Measurements from ENCODE around the gene NUPR2. TPM values are rescaled to one million over a fixed set of nuclear protein-coding genes. Genes with fewer than 3 reads are reported as not detected.

Gene NUPR2
- total RNA-seq (2011; cell fraction: chromatin; rRNA removed; ENCODE audit: low replicate concordance), result not detected in 2 replicates
- total RNA-seq (2011; cell fraction: nucleolus; rRNA removed), result not detected in 2 replicates
- total RNA-seq (2011; cell fraction: nucleoplasm; rRNA removed), result not detected in 2 replicates
- not detected in 2 replicates for total RNA-seq (2014; rRNA removed)
- total RNA-seq (2014; rRNA removed; fragmentation: Illumina TruSeq; extraction: Trizol), result not detected in 2 replicates
- total RNA-seq (2015; rRNA removed; fragmentation: Illumina TruSeq; extraction: Trizol), result not detected in 2 replicates
- total RNA-seq (2021), result not detected in 2 replicates
- polyA plus RNA-seq (2011; rRNA removed), result not detected in 2 replicates
- polyA plus RNA-seq (2011; cell fraction: cytosol; rRNA removed), result not detected in 2 replicates
- polyA plus RNA-seq (2011; cell fraction: nucleus; rRNA removed), result not detected in 2 replicates
- not detected in 2 replicates for polyA plus RNA-seq (2012)
- polyA plus RNA-seq (2014; fragmentation: Illumina TruSeq; extraction: Trizol), result not detected in 2 replicates
- polyA plus RNA-seq (2014; fragmentation: Nextera tagmentation; extraction: Ambion mirVana), result not detected
- not detected in 2 replicates for polyA plus RNA-seq (2014; rRNA removed)
- polyA minus RNA-seq (2011; rRNA and poly(A)+ RNA removed), result not detected in 2 replicates
- not detected in 2 replicates for polyA minus RNA-seq (2011; cell fraction: cytosol; rRNA and poly(A)+ RNA removed)
- not detected in 2 replicates for polyA minus RNA-seq (2011; cell fraction: nucleus; rRNA and poly(A)+ RNA removed)
- percentile 12 among the genes with signal in this experiment for Bru-seq, nascent RNA
- not detected for BruChase-seq, experiment 1, labeled RNA remaining after a 2-hour chase
- not detected for BruChase-seq, experiment 2, labeled RNA remaining after a 6-hour chase
- long read RNA-seq, experiment 1, result 0 reads
- long read RNA-seq, experiment 2, result 0 reads
- long read RNA-seq, experiment 3, result 0 reads

GRCh38 chr7:56115852-56116538 lies at the start of gene NUPR2:
TSS of gene NUPR2 (minus strand) at chr7:56116417. CDS start at chr7:56116314, 103 bp downstream.
- 80% methylated on average over 37 of the region's 65 CpGs for WGBS (ENCODE audit: insufficient coverage, low coverage, missing lambda C conversion rate)
- POLR2A ChIA-PET, result interaction anchor here (0.7 kb wide), 1 partner anchor 167 kb away, joined by 3 read pairs; no protein-coding TSS in a partner anchor
- Histone ChIP-seq H3K4me2 (ENCODE audit: insufficient read depth, low read length) (no peak within 1 kb of the TSS), H3K9me1 (ENCODE audit: control insufficient read depth, insufficient read depth, low read length) (no peaks in the 10 kb centered on the region), H4K20me1 (replicated peaks; ENCODE audit: control insufficient read depth, insufficient read depth, low read length) (no peaks in the 10 kb centered on the region), H3K27me3 (ENCODE audit: control insufficient read depth in 2 of 2, insufficient read depth in 2 of 2, low read length in 2 of 2) (no peaks in the 10 kb centered on the region), H2AFZ (ENCODE audit: low read depth, low read length) (no peak within 1 kb of the TSS), H3K27ac (ENCODE audit: extremely low read depth, low read depth, low read length) (no peak within 1 kb of the TSS), H3K79me2 (ENCODE audit: control insufficient read depth, insufficient read depth, low read length) (no peaks in the 10 kb centered on the region), H3K36me3 (ENCODE audit: control insufficient read depth, insufficient read depth, low read length) (no peaks in the 10 kb centered on the region), H3K4me3 (no peak within 1 kb of the TSS), H3K9ac (ENCODE audit: insufficient read depth in 1 of 2, low read depth in 2 of 2, low read length in 2 of 2) (no peak within 1 kb of the TSS), H3K9me3 (replicated peaks; ENCODE audit: control insufficient read depth, insufficient read depth, low read depth, low read length) (no peaks in the 10 kb centered on the region), H3K4me1 (replicated peaks in 1 of 2; ENCODE audit: control insufficient read depth in 2 of 2, insufficient read depth in 2 of 2, low read length in 2 of 2) (no peaks in the 10 kb centered on the region; a peak in 1 of 5 replicates)
- CTCF ChIA-PET (ENCODE audit: low intra/inter-chr PET ratio), result no interaction called here
- BruUV-seq (replicated peaks), result no TSS peak
- no peak for ATAC-seq
- no peak for FAIRE-seq
- in situ Hi-C loops (cut with MboI), result no loop called here
- no peak for TF ChIP-seq ZNF217 (CRISPR knock-in tag; IDR thresholded peaks at IDR 0.05)
- no peak for TF ChIP-seq OTX1 (CRISPR knock-in tag; IDR thresholded peaks at IDR 0.05)
- no peak for TF ChIP-seq SMC3 (conservative IDR thresholded peaks at IDR 0.05; ENCODE audit: insufficient read depth, low read depth, low read length)
- TF ChIP-seq ZNF23 (CRISPR knock-in tag; IDR thresholded peaks at IDR 0.05), result no peak
- TF ChIP-seq ZNF707 (CRISPR knock-in tag; conservative IDR thresholded peaks at IDR 0.05), result no peak
- no peak for TF ChIP-seq ZNF121 (CRISPR knock-in tag; conservative IDR thresholded peaks at IDR 0.05)
- TF ChIP-seq E2F1 (CRISPR knock-in tag; IDR thresholded peaks at IDR 0.05), result no peak
- no peak for TF ChIP-seq E4F1 (CRISPR knock-in tag; IDR thresholded peaks at IDR 0.05; ENCODE audit: borderline replicate concordance)
- DNase-seq (ENCODE audit: extremely low read depth in 1 of 4, low spot score in 3 of 4), result no peak
- intact Hi-C loops (cut with micrococcal nuclease), result no loop called here
